ENCODE results near the gene CENPI.

Gene CENPI

GRCh38 chrX:101078716-101079598 lies 19.0 kb upstream of the CENPI start, which contains the start of gene TMEM35A:
Gene TMEM35A (plus strand): TSS chrX:101078879. CDS start chrX:101079003, 124 bp downstream.
- TF ChIP-seq, protein P1, sequence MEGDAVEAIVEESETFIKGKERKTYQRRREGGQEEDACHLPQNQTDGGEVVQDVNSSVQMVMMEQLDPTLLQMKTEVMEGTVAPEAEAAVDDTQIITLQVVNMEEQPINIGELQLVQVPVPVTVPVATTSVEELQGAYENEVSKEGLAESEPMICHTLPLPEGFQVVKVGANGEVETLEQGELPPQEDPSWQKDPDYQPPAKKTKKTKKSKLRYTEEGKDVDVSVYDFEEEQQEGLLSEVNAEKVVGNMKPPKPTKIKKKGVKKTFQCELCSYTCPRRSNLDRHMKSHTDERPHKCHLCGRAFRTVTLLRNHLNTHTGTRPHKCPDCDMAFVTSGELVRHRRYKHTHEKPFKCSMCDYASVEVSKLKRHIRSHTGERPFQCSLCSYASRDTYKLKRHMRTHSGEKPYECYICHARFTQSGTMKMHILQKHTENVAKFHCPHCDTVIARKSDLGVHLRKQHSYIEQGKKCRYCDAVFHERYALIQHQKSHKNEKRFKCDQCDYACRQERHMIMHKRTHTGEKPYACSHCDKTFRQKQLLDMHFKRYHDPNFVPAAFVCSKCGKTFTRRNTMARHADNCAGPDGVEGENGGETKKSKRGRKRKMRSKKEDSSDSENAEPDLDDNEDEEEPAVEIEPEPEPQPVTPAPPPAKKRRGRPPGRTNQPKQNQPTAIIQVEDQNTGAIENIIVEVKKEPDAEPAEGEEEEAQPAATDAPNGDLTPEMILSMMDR (IDR thresholded peaks at IDR 0.05), result no peak

- TF ChIP-seq, protein P1 (IDR thresholded peaks at IDR 0.05), result no peak
Observed at GRCh38 chrX:101079736-101080270, 18.2 kb upstream of the CENPI start.

- TF ChIP-seq, protein P1 (IDR thresholded peaks at IDR 0.05), result no peak
Observed at GRCh38 chrX:101080326-101081124, 17.5 kb upstream of the CENPI start.

DNA sequence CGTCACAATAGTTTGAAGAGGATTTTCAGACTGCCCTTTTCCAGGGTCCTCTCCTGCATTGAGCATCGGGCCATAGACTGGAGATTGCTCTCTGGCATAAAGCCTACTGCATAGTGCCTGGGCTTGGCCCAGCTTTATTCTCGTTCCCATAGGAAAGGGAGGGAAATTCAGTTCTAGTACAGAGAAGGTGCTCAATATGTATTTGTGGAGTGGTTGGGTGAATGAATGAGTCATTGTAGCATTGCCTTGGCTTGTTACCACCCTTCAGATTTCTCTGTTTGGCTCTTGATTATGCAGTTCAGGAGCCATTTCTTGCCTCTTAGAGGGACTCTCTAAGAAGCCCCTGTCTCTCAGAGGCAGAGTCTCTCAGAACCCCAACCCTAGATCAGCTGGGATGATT lies 16.8 kb upstream of the CENPI start:
- TF ChIP-seq, protein P1 (IDR thresholded peaks at IDR 0.05), result no peak

GRCh38 chrX:101091817-101092216 lies 6.2 kb upstream of the CENPI start:
- TF ChIP-seq, protein P1 (IDR thresholded peaks at IDR 0.05), result no peak

DNA sequence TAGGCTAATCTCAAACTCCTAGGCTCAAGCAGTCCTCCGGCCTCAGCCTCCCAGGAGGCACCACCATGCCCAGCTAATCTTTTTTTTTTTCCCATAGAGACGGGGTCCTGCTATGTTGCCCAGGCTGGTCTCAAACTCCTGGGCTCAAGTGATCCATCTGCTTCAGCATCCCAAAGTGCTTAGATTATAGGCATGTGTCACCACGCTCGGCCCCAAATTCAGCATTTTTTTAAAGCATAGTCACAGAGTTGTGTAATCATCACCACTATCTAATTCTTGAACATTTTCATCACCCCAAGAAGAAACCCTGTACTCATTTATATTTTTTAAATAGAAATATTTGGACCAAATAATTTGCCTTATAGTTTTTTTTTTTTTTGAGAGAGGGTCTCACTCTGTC lies 10.3 kb downstream of the CENPI start:
- TF ChIP-seq, protein P1 (IDR thresholded peaks at IDR 0.05), result no peak

- TF ChIP-seq, protein P1 (IDR thresholded peaks at IDR 0.05), result no peak
Observed at GRCh38 chrX:101117701-101118100, 19.7 kb downstream of the CENPI start.

Measured in LNCAP (cell line).